GM20431 (cell line): ENCODE measurements around the gene FRZB.

Experiments
- in situ Hi-C: fragments of 300-500 bp; cut with MseI, MboI; formaldehyde crosslinking; loops from one replicate; pipeline ENCODE4 v1.15.0; 2020; ENCODE audit warnings: low sequenced_read_pairs; ENCODE audit not compliant: unreplicated experiment

The FRZB gene

DNA sequence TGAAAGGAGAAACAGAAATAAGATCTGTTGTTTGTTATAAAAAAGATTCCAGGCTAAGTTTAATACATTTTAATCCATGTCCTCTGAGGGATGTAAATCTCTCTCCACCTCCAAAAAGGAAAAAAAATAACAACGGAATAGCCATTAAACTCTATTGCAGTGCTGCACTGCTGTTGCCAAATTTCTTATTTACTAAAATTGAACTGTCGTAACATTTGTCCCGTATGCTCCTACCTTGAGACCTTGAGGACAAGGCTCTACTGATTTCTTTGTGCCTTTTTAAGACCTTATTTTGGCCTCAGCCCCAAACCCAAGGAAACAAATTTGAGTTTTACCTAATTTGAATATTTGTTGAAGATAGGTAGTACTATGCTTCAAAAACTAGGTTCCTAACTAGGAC is 56.4 kb downstream of the FRZB start:
- in situ Hi-C loops = no loop called here

DNA sequence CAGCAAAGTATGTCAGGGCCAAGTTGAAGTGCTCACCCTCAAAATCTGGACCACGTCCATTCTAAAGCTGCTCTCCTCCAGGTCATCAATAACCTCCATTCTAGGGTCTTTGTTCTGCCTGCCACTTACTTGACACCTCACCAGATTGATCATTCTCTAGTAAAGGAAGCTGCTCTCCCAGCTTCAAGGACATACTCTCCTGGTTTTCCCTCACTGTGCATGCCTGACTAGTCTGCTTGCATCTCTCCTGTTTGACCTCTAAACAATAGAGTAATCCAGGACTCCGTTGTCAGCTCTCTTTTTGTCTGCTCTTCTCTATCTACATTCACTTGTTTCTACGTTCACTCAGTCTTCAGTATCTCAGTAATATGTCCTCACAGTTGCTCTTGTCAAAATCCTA is 59.1 kb downstream of the FRZB start:
- in situ Hi-C loops = no loop called here

DNA sequence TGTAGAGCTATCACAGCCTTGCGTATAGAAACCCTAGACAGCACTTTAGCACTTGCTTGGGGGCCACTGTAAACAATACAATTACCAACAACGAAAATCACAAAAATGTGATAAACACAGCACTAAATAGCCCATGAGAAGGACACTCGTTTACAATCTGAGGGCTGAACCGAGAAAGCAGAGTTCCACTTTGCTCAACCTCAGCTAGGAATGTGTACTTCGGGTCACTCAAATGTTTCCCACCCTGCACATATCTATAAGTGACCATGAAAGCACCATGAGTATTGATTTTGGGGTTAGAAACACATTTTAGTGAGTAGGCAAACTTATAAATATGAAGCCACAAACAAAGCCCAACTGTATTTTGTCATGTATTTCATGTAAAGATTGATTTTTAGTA is 62.3 kb downstream of the FRZB start:
- in situ Hi-C loops = no loop called here

DNA sequence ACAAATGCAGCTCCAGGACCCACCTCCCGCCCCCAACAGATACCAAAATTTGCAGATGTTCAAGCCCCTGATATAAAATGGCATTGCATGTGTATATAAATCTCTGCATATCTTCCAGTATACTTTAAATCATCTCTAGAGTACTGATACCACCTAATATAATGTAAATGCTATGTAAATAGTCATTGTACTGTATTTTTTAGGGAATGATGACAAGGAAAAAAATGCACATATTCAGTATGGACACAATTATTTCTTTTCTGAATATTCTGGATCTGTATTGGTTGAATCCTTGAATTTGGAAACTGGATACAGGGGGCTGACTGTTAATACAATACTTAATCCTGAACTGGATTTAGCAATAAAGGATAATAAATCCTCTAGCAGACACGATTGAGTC is 67.7 kb downstream of the FRZB start:
- in situ Hi-C loops = loop anchor here (25.0 kb wide), 1 partner anchor 189 kb away; no protein-coding TSS in a partner anchor

DNA sequence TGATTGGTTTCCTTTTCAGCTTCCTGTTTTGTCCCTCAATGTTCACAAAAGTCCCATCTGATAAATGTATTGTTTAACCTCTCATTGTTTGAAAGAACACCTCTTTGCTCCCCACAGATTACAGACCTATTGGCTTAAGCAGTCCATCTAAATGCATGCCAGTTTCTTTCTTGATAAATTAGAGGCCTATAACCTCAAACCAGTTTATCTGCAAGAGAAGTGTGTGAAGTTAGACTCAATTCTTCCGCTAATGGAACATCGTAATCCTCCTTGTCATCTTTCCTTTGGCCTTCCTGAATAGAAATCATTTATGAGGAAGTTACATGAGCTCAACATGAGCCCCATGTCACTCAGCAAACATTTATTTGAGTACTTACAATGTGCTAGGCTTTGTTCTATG is 74.0 kb downstream of the FRZB start:
- in situ Hi-C loops = loop anchor here (25.0 kb wide), 1 partner anchor 195 kb away; no protein-coding TSS in a partner anchor

DNA sequence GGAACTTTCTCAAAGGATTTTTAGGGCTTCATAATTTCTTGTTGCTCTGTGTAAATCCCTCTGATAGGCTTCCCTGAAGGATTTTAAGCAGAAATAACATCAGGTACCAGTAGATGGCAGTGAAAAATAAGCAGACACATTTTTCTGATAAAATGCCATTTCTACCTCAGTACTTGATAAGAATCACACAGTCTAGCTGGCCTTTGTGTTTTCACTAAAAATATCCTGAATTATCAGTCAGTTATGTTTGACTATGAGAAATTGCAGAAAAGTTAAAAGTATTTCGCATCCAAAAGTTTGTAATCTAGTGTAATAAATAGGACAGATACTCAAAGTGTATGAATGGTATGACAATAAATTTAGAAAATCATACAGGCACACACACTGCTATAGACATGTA is 81.7 kb downstream of the FRZB start:
- in situ Hi-C loops = loop anchor here (25.0 kb wide), 1 partner anchor 203 kb away; no protein-coding TSS in a partner anchor

DNA sequence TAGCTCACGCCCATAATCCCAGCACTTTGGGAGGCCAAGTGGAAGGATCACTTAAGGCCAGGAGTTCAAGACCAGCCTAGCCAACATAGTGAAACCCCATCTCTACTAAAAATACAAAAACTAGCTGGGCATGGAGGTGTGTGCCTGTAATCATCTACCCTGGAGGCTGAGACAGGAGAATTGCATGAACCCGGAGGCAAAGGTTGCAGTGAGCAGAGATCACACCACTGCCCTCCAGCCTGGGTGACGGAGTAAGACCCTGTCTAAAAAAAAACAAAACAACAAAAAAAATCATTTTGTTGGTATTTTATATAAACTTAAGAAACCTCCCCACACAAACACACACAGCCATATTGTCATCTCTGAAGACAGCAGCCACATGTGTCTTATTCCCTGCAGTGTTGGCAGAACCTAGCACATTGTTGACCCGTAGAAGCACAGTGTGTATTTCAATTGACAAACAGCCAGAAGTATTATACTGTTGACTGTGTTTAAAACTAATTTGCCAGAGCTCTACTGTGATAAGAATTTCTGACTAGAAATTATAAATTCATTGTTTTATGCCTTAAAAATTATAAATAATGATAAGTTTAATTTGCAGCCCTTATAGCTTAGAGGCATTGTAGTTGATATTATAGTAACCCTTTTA is 82.3 kb downstream of the FRZB start:
- in situ Hi-C loops = loop anchor here (25.0 kb wide), 1 partner anchor 203 kb away; no protein-coding TSS in a partner anchor
